Breast epithelium (tissue), 3 donors: ENCODE results near the gene MICAL3.

Experiments used
- CTCF ChIP-seq, 3 donors: fragments of 450-650 bp; IDR thresholded peaks; one replicate each; pipeline ENCODE4 v1.5.1; 2016 to 2017; ENCODE audit warnings: antibody characterized with exemption in 3 of 3, mild to moderate bottlenecking in 3 of 3, moderate library complexity in 3 of 3
- POLR2A ChIP-seq: fragments of 450-650 bp; IDR thresholded peaks from one replicate; pipeline ENCODE4 v1.6.1; 2016; ENCODE audit warnings: antibody characterized with exemption, mild to moderate bottlenecking, moderate library complexity

DNA sequence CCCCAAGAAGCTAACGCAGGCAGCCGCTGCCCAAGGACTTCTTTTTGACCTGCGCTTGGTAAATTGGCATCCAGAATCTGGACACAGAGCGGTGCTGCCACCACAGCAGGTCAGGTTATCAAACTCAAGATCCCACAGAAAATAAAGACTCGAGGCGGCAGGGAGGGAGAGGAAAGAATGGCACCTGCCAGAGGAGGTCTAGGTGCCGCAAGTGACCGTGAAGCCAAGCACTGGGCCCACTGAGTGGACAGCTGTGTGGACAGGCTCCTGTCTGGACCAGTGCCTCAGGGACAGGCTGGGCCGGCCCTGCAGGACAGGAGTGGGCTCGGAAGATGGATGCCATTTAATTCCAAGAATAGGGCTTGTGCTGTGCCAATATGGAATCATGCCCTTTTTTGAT, 277.4 kb downstream of the MICAL3 start:
- TF ChIP-seq POLR2A = no peak
- TF ChIP-seq CTCF (IDR thresholded peaks at IDR 0.05) = no peak
